Coronary artery (tissue), 2 donors: ENCODE measurements around the gene VEPH1.

Source experiments
- DNase-seq: peaks from one replicate; pipeline ENCODE4 v3.0.0-alpha.2; 2017; ENCODE audit warnings: low spot score
- H3K27ac ChIP-seq, 2 donors: fragments of 200-600 bp; sonication (generic); one replicate each; pipeline ENCODE4 v1.5.1; 2016 to 2019
- H3K4me3 ChIP-seq: fragments of 200-600 bp; sonication (generic); 2 replicates; pipeline ENCODE4 v1.5.1; 2016; ENCODE audit warnings: mild to moderate bottlenecking, moderate library complexity
- CTCF ChIP-seq: fragments of 200-600 bp; sonication (generic); IDR thresholded peaks from one replicate; pipeline ENCODE4 v1.5.1; 2019; ENCODE audit warnings: antibody characterized with exemption

Gene VEPH1

DNA sequence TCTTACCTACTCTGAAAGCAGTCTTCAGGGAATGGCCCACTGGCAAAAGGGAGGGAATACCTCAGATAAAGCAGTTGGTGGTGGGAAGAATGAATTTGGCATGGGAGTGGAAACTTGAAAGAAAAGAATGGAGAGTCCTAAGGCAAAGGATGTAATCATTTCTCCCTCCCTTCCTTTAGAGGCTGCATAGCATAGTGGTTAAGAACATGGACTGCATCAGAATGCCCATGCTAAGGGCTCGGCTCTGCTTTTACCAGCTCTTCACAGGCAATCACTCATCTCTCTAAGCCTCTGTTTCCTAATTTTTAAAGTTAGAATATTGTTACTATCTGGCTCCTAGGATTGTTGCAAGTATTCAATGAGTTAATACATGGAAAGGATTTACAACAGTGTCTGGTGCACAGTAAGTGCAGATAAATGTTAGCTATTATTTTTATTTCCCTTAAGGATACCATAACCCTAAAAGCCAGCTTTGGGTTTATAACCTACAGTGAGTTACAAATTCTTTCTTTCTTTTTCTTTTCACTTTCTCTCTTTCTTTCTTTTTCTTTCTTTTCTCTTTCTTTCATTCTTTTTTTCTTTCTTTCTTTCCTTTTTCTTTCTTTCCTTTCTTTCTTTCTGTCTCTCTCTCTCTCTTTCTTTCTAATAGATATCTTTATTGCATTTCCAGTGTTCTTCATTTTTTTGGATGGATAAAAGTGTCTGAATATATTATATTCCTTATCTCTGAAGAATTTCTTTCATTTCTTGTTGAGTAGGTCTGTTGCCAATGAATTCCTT, 23.6 kb downstream of the VEPH1 start:
- H3K27ac ChIP-seq, result no peak overlapping the region
- no peak for TF ChIP-seq CTCF
- H3K4me3 ChIP-seq, result no peak overlapping the region
- DNase-seq, result no peak

DNA sequence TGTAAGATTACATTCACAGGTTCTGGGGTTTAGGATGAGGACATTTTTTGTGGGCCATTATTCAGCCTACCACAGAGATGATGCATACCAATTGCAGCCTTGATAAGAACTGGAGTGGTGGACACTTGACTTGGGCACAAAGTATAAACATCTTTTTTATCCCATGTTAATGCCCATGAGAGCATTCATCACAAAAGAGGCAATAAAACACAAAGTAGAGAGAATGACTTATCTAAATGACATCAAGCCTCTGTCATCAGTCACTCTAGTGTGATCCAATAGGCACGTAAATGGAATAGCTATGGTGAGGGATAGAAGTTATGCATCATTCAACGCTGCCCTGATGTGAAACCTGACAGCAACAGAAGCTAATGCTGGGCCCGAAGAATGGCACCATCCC, 25.8 kb downstream of the VEPH1 start:
- no peak for DNase-seq
- no peak overlapping the region for H3K4me3 ChIP-seq
- no peak for TF ChIP-seq CTCF
- H3K27ac ChIP-seq, result no peak overlapping the region

- no peak overlapping the region for H3K4me3 ChIP-seq
- TF ChIP-seq CTCF, result no peak
- DNase-seq, result no peak
- H3K27ac ChIP-seq, result no peak overlapping the region
Measured at GRCh38 chr3:157475921-157476414, 27.2 kb downstream of the VEPH1 start.

DNA sequence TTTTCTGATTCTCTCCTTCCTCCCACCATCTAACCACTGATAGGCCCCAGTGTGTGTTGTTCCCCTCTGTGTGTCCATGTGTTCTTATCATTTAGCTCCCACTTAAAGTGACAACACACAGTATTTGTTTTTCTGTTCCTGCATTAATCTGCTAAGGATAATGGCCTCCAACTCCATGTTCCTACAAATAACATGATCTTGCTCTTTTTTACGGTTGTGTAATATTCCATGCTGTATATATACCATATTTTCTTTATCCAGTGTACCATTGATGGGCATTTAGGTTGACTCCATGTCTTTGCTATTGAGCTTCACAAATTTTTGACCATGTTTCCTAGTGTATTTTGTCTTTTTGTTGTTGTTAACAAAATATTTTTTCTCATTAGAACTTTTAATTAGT, 30.6 kb downstream of the VEPH1 start:
- no peak for TF ChIP-seq CTCF
- DNase-seq, result no peak
- no peak overlapping the region for H3K4me3 ChIP-seq
- no peak overlapping the region for H3K27ac ChIP-seq

DNA sequence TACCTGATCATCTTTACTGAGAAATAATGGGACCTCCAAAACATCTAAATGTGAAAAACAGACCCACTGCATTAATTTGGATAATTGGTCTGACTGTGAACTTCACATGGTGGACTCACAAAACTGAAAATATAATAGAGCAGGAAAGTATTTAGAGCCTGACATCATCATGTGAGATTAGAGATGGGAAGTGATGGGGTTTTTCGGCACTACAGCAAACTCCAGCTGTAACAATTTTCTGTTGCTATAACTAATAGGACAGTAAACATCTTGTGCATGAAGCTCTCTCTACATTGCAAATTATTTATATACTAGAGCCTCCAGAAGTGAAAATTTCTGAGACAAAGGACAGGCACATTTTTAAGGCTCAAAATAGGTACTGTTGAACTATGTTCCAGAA, 32.2 kb downstream of the VEPH1 start:
- TF ChIP-seq CTCF, result no peak
- no peak overlapping the region for H3K27ac ChIP-seq
- H3K4me3 ChIP-seq, result no peak overlapping the region
- DNase-seq, result no peak

GRCh38 chr3:157469561-157470294, 33.5 kb downstream of the VEPH1 start:
- TF ChIP-seq CTCF, result no peak
- Histone ChIP-seq H3K27ac (no peak overlapping the region), H3K4me3 (no peak overlapping the region)
- no peak for DNase-seq

- no peak for TF ChIP-seq CTCF
- DNase-seq, result no peak
- H3K27ac ChIP-seq, result no peak overlapping the region
- no peak overlapping the region for H3K4me3 ChIP-seq
Measured at GRCh38 chr3:157467200-157467599, 36.0 kb downstream of the VEPH1 start.
